Measurements from ENCODE around the gene ARNT2. TPM values are rescaled to one million over a fixed set of nuclear protein-coding genes. Genes with fewer than 3 reads are reported as not detected.

The ARNT2 gene
- total and polyA plus RNA-seq, 2 of the 13 experiments (the other 11 are each of a cell fraction or from before 2014, with no cell fraction given): 0.69 to 1.7 TPM

DNA sequence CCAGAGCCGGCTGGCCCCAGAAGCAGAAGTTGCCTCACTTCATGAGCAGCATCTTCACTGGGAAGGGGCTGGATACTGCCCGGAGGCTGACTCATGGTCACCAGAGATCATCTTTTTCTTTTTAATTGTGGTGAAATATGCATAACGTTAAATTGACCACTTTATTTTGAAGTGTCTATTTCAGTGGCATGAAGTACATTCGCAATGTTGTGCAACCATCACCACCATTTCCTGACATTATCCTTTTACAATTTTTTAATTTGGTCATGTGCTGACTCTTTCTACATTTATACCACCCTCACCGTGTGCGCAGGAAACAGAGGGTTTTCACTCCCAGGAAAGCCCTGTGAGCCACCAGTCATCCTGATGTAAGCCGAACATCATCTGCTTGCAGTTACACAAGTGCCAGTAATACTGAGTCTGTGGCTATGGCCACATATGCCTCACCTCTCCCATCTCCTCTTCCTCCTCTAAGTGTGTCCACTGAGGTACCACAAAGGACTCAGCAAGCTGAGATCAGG, 239.3 kb downstream of the ARNT2 start:
- CTCF ChIA-PET (ENCODE audit: low intra/inter-chr PET ratio, low total read pairs): no interaction called here
- Histone ChIP-seq H2AFZ (ENCODE audit: low read length) (no peak overlapping the region), H3K9ac (ENCODE audit: insufficient read depth, low read depth, low read length) (no peak overlapping the region), H4K20me1 (ENCODE audit: insufficient read depth, low read length) (no peaks in the 10 kb centered on the region), H3K4me1 (ENCODE audit: insufficient read depth, low read length) (no peaks in the 10 kb centered on the region), H3K9me3 (ENCODE audit: low read length) (no peaks in the 10 kb centered on the region), H3K4me2 (ENCODE audit: low read depth, low read length) (no peak overlapping the region), H3K27ac (ENCODE audit: extremely low read length, insufficient read depth, low read length) (no peak overlapping the region), H3K79me2 (ENCODE audit: insufficient read depth, low read length) (no peaks in the 10 kb centered on the region), H3K27me3 (ENCODE audit: control insufficient read depth in 1 of 2, insufficient read depth in 2 of 2, low read length in 2 of 2) (peaks cover 0 to 6% of the 10 kb centered on the region in 2 experiments; a peak in 1 of 5 replicates), H3K4me3 (replicated peaks in 1 of 3; ENCODE audit: insufficient read depth in 1 of 3, low read depth in 2 of 3, low read length in 3 of 3) (no peak overlapping the region), H3K36me3 (replicated peaks in 1 of 2; ENCODE audit: control insufficient read depth in 1 of 2, insufficient read depth in 2 of 2, low read length in 2 of 2) (no peaks in the 10 kb centered on the region)
- TF ChIP-seq ZFP90 (CRISPR knock-in tag; IDR thresholded peaks at IDR 0.05; ENCODE audit: borderline replicate concordance) (no peak), AGO2 (optimal IDR thresholded peaks at IDR 0.05; ENCODE audit: low read depth, low read length) (no peak), PHF5A (CRISPR knock-in tag; IDR thresholded peaks at IDR 0.05; ENCODE audit: low read depth, unreplicated experiment) (no peak), ZNF282 (IDR thresholded peaks at IDR 0.05; ENCODE audit: partially characterized antibody) (no peak), ZNF143 (CRISPR knock-in tag; IDR thresholded peaks at IDR 0.05) (no peak), ZNF263 (CRISPR knock-in tag; IDR thresholded peaks at IDR 0.05) (no peak), POGZ (CRISPR knock-in tag; IDR thresholded peaks at IDR 0.05) (no peak), ZNF589 (CRISPR knock-in tag; conservative IDR thresholded peaks at IDR 0.05) (no peak), KAT2B (IDR thresholded peaks at IDR 0.05; ENCODE audit: borderline replicate concordance, low read depth, low read length) (no peak), SALL2 (CRISPR knock-in tag; IDR thresholded peaks at IDR 0.05) (no peak)
- intact Hi-C loops (cut with micrococcal nuclease; ENCODE audit: unreplicated experiment) (no loop called here), in situ Hi-C loops (cut with HindIII; ENCODE audit: extremely low pct_ligation_motif_present, low pct_unique_long_range_greater_than_20kb) (no loop called here)
- no peak for DNase-seq (ENCODE audit: low spot score)
- WGBS (ENCODE audit: low lambda C conversion rate): 63% methylated on average over 7 of the region's 7 CpGs
- ATAC-seq: no peak
- BruUV-seq (replicated peaks): no TSS peak
- POLR2A ChIA-PET: no interaction called here
- no peak for FAIRE-seq

DNA sequence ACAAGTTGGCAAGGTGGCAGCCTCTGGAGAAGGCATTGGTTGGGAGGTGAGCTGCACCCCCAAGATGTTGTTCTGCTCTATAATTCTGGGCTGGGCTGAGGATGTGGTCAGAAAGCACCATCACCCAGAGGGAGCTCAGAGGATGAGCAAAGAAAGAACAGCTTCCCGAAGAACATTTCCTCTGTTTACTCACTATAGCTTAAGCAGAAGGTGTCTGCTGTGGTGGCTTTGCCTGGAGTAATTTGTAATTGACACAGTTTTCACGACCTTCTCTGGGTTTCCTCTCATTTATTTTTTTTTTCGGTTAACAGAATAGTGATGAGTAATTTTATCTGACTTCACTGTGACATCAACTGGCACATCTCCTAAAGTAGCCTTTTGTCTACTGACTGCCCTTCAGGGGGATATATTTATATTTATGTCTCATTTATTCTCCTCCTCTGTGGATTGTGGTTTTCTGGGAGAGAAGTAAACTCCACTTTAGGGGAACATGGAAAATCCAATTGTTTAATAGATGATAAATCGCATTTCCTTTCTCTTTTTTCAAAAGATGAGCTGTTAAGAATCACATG, 241.4 kb downstream of the ARNT2 start:
- H3K79me2 ChIP-seq (ENCODE audit: insufficient read depth, low read length): no peaks in the 10 kb centered on the region
- H4K20me1 ChIP-seq (ENCODE audit: insufficient read depth, low read length): no peaks in the 10 kb centered on the region
- H3K9me3 ChIP-seq (ENCODE audit: low read length): no peaks in the 10 kb centered on the region
- 11% methylated on average over 4 of the region's 4 CpGs for WGBS (ENCODE audit: low lambda C conversion rate)
- DNase-seq (ENCODE audit: low spot score) (no peak), ATAC-seq (no peak), FAIRE-seq (no peak)
- H3K27me3 ChIP-seq (ENCODE audit: control insufficient read depth in 1 of 2, insufficient read depth in 2 of 2, low read length in 2 of 2): peaks cover 0 to 6% of the 10 kb centered on the region in 2 experiments; a peak in 1 of 5 replicates
- CTCF ChIA-PET (ENCODE audit: low intra/inter-chr PET ratio, low total read pairs): no interaction called here
- H3K4me1 ChIP-seq (ENCODE audit: insufficient read depth, low read length): no peaks in the 10 kb centered on the region
- in situ Hi-C loops (cut with HindIII; ENCODE audit: extremely low pct_ligation_motif_present, low pct_unique_long_range_greater_than_20kb) (no loop called here), intact Hi-C loops (cut with micrococcal nuclease; ENCODE audit: unreplicated experiment) (no loop called here)
- H3K9ac ChIP-seq (ENCODE audit: insufficient read depth, low read depth, low read length): no peak overlapping the region
- H3K4me2 ChIP-seq (ENCODE audit: low read depth, low read length): no peak overlapping the region
- H3K27ac ChIP-seq (ENCODE audit: extremely low read length, insufficient read depth, low read length): no peak overlapping the region
- no peak overlapping the region for H3K4me3 ChIP-seq (replicated peaks in 1 of 3; ENCODE audit: insufficient read depth in 1 of 3, low read depth in 2 of 3, low read length in 3 of 3)
- H2AFZ ChIP-seq (ENCODE audit: low read length): no peak overlapping the region
- POLR2A ChIA-PET: no interaction called here
- BruUV-seq (replicated peaks): no TSS peak
- no peaks in the 10 kb centered on the region for H3K36me3 ChIP-seq (replicated peaks in 1 of 2; ENCODE audit: control insufficient read depth in 1 of 2, insufficient read depth in 2 of 2, low read length in 2 of 2)
- TF ChIP-seq SP1 (IDR thresholded peaks at IDR 0.05) (no peak), SP1 (CRISPR knock-in tag; IDR thresholded peaks at IDR 0.05) (no peak), GZF1 (CRISPR knock-in tag; IDR thresholded peaks at IDR 0.05) (no peak), TCF7 (IDR thresholded peaks at IDR 0.05; ENCODE audit: low read depth) (no peak), ZNF572 (CRISPR knock-in tag; IDR thresholded peaks at IDR 0.05) (no peak), MXD4 (CRISPR knock-in tag; IDR thresholded peaks at IDR 0.05) (no peak), ZNF446 (CRISPR knock-in tag; IDR thresholded peaks at IDR 0.05) (no peak), ZNF121 (CRISPR knock-in tag; IDR thresholded peaks at IDR 0.05) (no peak), ZNF367 (CRISPR knock-in tag; IDR thresholded peaks at IDR 0.05; ENCODE audit: borderline replicate concordance) (no peak)
- TF ChIP-seq, protein P1, sequence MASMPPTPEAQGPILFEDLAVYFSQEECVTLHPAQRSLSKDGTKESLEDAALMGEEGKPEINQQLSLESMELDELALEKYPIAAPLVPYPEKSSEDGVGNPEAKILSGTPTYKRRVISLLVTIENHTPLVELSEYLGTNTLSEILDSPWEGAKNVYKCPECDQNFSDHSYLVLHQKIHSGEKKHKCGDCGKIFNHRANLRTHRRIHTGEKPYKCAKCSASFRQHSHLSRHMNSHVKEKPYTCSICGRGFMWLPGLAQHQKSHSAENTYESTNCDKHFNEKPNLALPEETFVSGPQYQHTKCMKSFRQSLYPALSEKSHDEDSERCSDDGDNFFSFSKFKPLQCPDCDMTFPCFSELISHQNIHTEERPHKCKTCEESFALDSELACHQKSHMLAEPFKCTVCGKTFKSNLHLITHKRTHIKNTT (CRISPR knock-in tag; IDR thresholded peaks at IDR 0.05): no peak

Measured in HepG2 (cell line).